Parathyroid adenoma (tissue), 2 donors: ENCODE results near the gene MUL1.

Experiments used
- H2AFZ ChIP-seq: fragments of 300-600 bp; sonication (generic); one replicate; pipeline ENCODE4 v1.7.0; 2017; ENCODE audit warnings: antibody characterized with exemption, mild to moderate bottlenecking
- H3K27ac ChIP-seq: fragments of 300-600 bp; sonication (generic); one replicate; pipeline ENCODE4 v1.7.0; 2017
- H3K27me3 ChIP-seq: fragments of 300-600 bp; sonication (generic); one replicate; pipeline ENCODE4 v1.7.0; 2017; ENCODE audit warnings: low read length; ENCODE audit not compliant: control insufficient read depth, insufficient read depth
- H3K36me3 ChIP-seq: fragments of 300-600 bp; sonication (generic); one replicate; pipeline ENCODE4 v1.7.0; 2017; ENCODE audit warnings: low read length; ENCODE audit not compliant: control insufficient read depth, insufficient read depth
- H3K4me1 ChIP-seq: fragments of 300-600 bp; sonication (generic); one replicate; pipeline ENCODE4 v1.7.0; 2017; ENCODE audit warnings: control low read depth
- H3K4me2 ChIP-seq: fragments of 300-600 bp; sonication (generic); one replicate; pipeline ENCODE4 v1.7.0; 2017; ENCODE audit warnings: low read length
- H3K4me3 ChIP-seq: fragments of 300-600 bp; sonication (generic); one replicate; pipeline ENCODE4 v1.7.0; 2017; ENCODE audit warnings: low read depth, low read length
- H3K79me2 ChIP-seq: fragments of 300-600 bp; sonication (generic); one replicate; pipeline ENCODE4 v1.7.0; 2017; ENCODE audit warnings: control low read depth
- H3K9ac ChIP-seq: fragments of 300-600 bp; sonication (generic); one replicate; pipeline ENCODE4 v1.7.0; 2017; ENCODE audit warnings: mild to moderate bottlenecking
- H3K9me3 ChIP-seq: fragments of 300-600 bp; sonication (generic); one replicate; pipeline ENCODE4 v1.7.0; 2017; ENCODE audit warnings: low read length; ENCODE audit not compliant: control insufficient read depth
- TF ChIP-seq, protein P1 (sequence below): fragments of 300-600 bp; sonication (generic); IDR thresholded peaks from one replicate; pipeline ENCODE4 v1.7.0; 2017; ENCODE audit warnings: antibody characterized with exemption, mild to moderate bottlenecking
- donor health status: primary hyperparathyroidism.

MUL1 gene

GRCh38 chr1:20472860-20473711 lies 34.9 kb downstream of the MUL1 start:
- H3K4me1 ChIP-seq = peaks cover 17% of the 10 kb centered on the region
- H3K4me2 ChIP-seq = peak overlapping the region; percentile 64
- H2AFZ ChIP-seq = peak overlapping the region; percentile 70
- no peak overlapping the region for H3K9ac ChIP-seq
- no peaks in the 10 kb centered on the region for H3K9me3 ChIP-seq
- peak overlapping the region; percentile 45 for H3K27ac ChIP-seq
- H3K27me3 ChIP-seq = no peaks in the 10 kb centered on the region
- no peaks in the 10 kb centered on the region for H3K79me2 ChIP-seq
- H3K36me3 ChIP-seq = no peaks in the 10 kb centered on the region
- peak overlapping the region; percentile 43 for H3K4me3 ChIP-seq
- TF ChIP-seq, protein P1, sequence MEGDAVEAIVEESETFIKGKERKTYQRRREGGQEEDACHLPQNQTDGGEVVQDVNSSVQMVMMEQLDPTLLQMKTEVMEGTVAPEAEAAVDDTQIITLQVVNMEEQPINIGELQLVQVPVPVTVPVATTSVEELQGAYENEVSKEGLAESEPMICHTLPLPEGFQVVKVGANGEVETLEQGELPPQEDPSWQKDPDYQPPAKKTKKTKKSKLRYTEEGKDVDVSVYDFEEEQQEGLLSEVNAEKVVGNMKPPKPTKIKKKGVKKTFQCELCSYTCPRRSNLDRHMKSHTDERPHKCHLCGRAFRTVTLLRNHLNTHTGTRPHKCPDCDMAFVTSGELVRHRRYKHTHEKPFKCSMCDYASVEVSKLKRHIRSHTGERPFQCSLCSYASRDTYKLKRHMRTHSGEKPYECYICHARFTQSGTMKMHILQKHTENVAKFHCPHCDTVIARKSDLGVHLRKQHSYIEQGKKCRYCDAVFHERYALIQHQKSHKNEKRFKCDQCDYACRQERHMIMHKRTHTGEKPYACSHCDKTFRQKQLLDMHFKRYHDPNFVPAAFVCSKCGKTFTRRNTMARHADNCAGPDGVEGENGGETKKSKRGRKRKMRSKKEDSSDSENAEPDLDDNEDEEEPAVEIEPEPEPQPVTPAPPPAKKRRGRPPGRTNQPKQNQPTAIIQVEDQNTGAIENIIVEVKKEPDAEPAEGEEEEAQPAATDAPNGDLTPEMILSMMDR = no peak

DNA sequence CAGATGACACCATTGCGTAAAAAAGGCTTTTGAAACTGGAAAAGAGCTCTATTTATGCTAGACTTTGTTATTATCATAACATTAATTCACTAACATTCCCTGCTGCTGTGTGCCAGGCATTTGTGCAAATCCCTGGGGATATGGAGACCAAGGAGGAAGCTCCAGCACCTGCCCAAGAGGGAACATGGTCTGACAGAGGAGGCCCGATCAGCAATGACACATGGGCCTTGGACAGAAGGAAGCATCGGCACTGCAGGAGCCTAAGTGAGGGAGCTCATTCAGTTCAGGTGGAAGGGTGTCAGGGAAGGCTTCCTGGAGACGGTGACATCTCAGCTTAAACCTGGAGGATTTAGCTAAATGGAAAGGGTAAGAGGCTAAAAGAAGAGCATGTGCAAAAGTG lies 35.8 kb downstream of the MUL1 start:
- Histone ChIP-seq H3K36me3 (no peaks in the 10 kb centered on the region), H3K4me3 (no peak overlapping the region), H3K4me2 (no peak overlapping the region), H3K27ac (no peak overlapping the region), H2AFZ (no peak overlapping the region), H3K9me3 (no peaks in the 10 kb centered on the region), H3K79me2 (no peaks in the 10 kb centered on the region), H3K27me3 (no peaks in the 10 kb centered on the region), H3K9ac (no peak overlapping the region), H3K4me1 (peaks cover 12% of the 10 kb centered on the region)
- TF ChIP-seq, protein P1 = no peak

- peak overlapping the region; percentile 42 for H2AFZ ChIP-seq
- H3K4me2 ChIP-seq = no peak overlapping the region
- TF ChIP-seq, protein P1 = no peak
- H3K79me2 ChIP-seq = no peaks in the 10 kb centered on the region
- H3K9ac ChIP-seq = no peak overlapping the region
- no peaks in the 10 kb centered on the region for H3K27me3 ChIP-seq
- no peak overlapping the region for H3K4me3 ChIP-seq
- H3K9me3 ChIP-seq = no peaks in the 10 kb centered on the region
- H3K36me3 ChIP-seq = no peaks in the 10 kb centered on the region
- H3K27ac ChIP-seq = no peak overlapping the region
- no peaks in the 10 kb centered on the region for H3K4me1 ChIP-seq
Measured at GRCh38 chr1:20470194-20470593, 37.8 kb downstream of the MUL1 start.

DNA sequence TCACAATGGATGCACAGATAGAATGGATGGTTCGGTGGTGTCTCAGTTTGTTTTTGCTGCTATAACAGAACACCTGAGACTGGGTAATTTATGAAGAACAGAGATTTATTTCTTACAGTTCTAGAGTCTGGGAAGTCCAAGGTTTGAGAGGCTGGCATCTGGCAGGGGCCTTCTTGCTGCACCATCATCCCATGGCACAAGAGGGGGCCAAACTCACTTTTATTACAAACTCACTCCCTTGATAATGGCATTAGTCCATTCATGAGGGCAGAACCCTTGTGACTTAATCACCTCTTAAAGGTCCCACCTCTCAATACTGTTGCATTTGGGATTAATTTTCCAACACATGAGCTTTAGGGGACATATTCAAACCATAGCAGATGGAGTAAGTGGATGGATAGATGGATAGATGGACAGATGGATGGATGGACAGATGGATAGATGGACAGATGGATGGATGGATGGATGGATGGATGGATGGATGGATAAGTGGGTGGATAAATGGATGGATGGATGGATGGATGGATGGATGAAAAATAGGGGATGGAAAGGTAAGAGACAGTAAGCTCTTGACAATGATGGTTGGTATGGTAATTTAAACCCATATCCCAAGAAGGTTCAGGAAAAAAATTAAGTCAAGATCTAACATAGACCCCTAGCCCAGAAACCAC lies 38.4 kb downstream of the MUL1 start:
- TF ChIP-seq, protein P1 = no peak
- H3K27ac ChIP-seq = no peak overlapping the region

More for the DNA sequence above, 38.4 kb downstream of the MUL1 start:
- H3K4me1 ChIP-seq = no peaks in the 10 kb centered on the region
- no peaks in the 10 kb centered on the region for H3K79me2 ChIP-seq
- H3K9me3 ChIP-seq = no peaks in the 10 kb centered on the region
- H2AFZ ChIP-seq = no peak overlapping the region
- no peaks in the 10 kb centered on the region for H3K36me3 ChIP-seq
- H3K27me3 ChIP-seq = no peaks in the 10 kb centered on the region
- H3K4me2 ChIP-seq = no peak overlapping the region
- H3K4me3 ChIP-seq = no peak overlapping the region
- H3K9ac ChIP-seq = no peak overlapping the region
